GM21576 (cell line): Measurements from ENCODE around the gene TRAPPC1.

Source experiments
- ATAC-seq: cut with Tn5 transposase; IDR thresholded peaks from one replicate; pipeline ENCODE4 v1.9.1; 2021; ENCODE audit warnings: mild to moderate bottlenecking, moderate library complexity; ENCODE audit not compliant: unreplicated experiment

The TRAPPC1 gene

GRCh38 chr17:7881276-7882054, 50.3 kb downstream of the TRAPPC1 start:
- no peak for ATAC-seq
